ENCODE results near the gene MRPS6.

MRPS6 gene

DNA sequence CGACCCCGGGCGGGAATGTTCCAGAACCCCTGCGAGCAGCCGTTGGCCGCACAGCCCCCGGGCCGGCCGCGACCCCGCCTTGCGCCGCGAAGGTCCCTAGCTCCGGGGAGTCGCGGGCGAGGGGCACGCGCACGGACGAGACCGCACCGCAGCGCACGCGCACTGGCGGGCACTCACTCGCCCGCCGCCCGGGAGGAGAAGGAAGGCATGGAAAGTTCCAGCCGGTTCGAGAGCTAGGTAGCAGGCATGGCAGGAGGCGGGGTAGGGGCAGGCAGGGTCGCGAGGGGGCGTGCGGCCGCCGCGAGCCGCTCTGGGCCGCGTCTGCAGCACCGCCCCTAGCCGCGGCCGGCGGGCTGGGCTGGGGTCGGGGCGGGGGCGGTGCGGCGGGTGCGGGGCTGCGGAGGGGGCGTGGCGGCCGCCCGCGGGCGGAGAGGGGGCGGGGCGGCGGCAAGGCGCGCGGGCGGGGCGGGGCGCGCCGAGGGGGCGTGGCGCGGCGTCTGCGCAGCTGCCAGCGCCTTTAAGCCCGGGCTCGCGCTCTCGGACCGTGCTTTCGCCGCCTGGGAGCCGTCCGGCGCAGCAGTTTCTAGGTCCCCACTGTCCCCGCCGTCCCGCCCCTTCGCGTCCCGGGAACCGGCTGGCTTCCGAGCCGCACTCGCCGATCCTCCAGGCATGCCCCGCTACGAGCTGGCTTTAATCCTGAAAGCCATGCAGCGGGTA, at the start of gene MRPS6, which contains the start of gene SLC5A3:
MRPS6 (plus strand) TSS at position 547 of the 717 bp plus-strand sequence; CDS start at position 670, 123 bp downstream.
SLC5A3 (plus strand) TSS at position 547 of the 717 bp plus-strand sequence. CDS start 21,621 bp downstream, outside the sequence.
- peak; percentile 63 for DNase-seq

DNA sequence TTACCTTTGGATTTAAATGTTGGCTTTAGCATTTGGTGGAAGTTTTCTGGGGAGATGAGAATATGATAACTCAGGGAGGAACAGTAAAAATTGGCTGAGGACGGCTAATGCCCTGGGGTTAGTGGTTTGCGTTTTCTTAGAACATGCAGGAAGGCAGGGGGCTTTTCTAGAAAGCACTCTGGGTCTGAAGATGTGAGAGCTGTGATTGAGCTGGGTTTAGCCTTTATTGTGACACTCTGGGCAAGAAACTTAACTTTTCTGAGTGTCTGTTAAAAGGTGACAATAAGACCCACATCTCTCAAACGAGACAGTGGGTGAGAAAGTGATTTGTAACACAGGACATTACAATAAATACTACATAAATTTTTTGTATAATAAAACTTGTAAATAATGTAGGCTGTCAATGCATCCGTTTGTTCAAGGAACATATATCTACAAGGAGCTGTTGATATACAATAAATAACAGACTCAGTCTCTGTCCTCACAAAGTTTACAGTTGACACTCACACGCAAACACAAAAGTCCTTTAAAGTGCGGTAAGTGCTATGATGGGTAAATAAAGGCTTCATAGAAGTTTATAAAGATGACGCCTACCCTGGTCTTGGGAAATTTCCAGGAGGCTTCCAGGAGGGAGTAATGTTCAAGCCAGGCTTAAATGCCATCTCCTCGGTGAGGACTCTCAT, 49.5 kb upstream of the MRPS6 start:
- no peak for DNase-seq

DNA sequence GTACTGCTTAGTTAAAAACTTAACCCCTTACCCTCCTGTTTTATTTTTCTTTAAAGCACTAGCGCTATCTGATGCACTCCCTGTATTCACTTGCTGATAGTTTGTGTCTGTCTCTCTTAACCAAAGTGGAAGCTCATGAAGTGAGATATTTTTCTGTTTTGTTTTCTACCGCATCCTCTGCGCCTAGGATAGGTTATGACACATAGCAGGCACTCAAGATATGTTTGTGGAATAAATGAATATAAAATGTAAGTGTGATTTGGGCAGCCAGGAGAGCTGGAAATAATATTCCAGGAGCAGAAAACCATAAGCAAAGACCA, 49.0 kb upstream of the MRPS6 start:
- DNase-seq: no peak

DNA sequence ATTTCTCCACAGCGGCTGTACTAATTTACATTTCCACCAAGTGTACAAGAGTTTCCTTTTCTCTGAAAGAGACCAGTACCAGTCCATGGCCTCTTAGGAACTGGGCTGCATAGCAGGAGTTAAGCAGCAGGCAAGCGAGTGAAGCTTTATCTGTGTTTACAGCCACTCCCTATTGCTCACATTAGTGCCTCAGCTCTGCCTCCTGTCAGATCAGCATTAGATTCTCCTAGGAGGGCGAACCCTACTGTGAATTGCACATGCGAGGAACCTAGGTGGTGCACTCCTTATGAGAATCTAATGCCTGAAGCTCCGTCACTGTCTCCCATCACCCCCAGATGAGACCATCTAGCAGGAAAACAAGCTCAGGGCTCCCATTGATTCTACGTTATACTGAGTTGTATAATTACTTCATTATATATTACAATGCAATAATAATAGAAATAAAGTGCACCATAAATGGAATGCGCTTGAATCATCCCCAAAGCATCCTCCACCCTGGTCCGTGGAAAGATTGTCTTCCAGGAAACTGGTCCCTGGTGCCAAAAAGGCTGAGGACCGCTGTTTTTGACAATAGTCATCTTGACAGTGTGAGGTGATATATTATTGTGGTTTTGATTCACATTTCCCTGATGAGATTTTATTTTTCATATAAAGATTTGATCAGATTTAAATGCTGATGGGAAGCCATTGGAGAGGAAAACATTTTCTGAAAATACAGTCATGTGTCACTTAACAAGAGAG, 45.5 kb upstream of the MRPS6 start:
- no peak for DNase-seq

DNA sequence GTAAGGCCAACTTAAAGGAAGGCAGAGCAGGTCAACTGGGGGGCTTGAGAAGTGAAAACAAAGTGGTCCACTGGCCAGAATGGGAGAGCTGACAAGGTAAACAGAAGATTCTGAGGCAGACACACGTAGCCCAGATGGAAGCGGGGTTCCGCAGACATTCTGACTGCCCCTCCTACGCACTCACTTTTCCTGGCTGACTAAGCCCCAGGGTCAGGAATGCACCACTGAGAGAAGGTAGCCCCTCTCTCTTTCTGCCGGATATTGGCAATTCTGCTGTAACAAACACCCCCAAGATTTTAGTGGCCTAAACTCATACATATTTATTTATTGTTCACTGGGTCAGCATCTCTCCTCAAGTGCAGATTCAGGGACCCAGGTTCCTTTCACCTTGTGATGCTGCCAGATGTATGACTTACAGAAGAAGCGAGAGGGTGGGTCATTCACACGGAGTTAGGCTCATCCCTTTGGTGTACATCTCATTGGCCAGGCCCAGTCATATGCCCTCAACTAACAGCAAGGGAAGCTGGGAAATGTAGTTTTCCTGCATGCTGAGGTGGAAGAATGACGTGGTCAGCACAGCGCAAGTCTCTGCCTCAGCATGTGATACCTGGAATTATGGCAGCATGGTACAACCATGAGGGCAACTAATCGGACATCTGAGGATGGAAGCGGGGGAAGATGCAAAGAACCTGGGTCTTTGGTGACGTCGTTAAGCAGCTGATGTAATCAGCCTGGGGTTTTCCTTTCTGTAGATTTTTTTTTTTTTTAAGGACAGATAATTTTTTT, 43.4 kb upstream of the MRPS6 start:
- DNase-seq: no peak

DNA sequence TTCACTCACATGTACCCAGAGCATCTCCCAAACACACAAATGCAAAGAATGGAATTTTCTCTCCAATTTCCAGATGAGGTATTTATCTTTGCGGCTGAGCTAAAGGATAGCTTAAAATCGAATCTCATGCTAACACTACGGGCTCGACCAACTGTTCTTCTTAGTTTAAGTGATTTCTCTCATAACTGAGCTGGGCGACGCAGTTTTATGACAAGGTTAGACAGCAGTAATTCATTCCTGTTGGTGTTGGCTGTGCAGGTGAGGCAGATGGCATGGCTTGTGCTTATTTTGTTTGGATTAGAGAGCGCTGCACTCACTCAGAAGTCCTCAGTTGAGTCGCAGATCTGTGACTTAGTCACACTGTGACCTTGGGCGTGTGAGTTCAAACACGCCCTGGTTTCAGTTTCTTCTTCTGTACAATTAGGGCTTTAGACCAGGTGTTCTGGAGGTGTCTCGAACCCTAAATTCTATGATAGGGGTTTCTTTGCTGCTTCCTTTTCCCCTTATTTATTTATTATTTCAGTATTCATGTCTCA, 41.5 kb upstream of the MRPS6 start:
- DNase-seq: no peak

DNA sequence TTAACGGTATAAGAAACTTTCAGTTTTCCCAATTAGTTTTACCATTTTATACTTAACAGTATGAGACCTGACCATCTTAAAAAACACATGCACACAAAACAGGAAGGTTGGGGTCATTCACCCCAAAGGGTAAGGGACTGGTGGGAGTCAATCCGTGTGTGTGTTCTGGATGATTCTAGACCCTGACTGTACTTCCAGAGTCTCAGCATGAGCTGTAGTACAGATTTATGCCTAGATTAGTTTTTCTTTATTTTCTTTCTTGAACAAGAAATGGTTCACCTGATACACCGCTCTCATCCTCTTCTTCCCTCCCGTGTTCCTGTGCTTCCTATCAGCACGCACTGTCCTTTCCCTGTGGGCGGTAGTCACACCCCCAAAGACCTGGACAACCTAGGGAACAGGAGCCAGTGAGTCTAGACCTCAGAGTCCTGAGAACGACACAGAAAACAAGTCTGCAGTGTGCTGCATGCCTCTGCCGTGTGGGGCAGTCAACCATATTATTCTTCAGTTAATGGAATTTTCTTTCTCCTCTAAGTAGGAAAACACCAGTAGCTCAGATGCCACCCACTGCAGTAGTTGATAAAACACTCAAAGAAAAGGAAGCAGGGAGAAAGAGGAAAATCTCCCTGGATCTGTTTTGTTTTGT, 38.9 kb upstream of the MRPS6 start:
- DNase-seq: no peak

DNA sequence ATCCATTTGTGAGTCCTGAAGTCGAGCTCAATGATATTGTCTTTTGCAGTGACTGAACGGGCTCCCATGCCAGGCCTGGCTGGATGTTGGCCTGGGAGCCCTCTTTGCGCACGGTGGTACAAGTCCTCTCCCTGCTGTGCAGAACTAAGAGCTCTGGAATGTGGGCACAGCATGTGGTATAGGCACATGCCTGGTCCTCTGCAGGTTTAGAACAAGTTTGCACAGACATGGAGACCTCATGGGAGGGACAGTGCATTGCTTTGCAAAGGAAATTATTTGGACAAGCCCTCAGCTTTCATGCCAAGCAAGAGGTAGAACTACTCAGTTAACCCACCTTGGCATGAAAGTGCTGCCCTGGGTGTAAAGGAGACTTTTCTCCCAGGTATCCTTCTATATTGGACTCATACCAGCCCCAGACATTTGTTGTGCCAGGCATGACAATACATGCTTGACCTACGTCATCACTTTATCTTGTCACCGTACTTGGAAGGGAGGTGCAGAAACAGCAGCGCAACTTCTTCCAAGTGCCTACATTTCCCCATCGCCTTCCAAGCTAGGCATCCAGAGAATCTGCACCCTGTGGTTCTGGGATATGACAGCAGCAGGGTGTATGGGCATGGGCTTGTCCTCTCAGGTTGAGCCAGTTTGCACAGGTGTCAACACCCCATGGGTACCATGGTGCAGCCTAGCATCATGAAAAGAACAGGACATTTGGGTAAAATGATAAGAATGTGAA, 37.6 kb upstream of the MRPS6 start:
- no peak for DNase-seq

DNA sequence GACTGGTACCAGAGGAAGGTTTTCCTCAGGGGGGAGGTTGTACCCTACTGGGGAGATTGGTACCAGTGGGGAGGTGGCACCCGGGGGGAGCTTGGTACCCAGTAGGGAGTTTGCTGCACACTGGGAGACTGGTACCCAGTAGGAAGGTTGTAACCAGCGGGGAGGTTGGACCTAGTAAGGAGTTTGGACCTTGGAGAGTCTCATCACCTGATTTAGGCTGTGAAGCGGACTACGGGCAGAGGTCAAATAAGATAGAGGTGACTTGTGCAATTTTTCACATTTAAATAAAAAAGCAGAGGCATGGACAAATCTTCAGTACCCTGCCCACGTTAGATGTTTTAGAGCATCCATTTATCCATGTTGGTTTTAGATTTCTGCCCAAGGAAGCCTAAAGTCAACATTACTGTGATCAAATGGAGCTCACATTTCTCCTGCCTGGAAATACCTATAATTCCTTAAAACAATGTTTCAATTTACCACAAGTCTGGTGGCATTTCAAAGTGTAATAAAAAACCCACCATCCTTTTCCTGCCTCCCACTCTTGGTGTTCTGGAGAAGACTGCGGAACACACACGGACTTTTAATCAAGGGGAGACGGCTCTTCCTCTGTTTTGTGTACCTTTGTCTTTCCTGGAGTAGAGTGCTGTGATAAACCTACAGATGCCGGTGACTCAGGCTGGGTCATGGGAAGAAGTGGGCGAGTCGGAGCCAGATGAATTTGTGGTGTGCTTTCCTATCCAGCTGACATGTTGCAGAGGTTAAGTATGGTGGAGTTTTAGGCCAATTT, 36.2 kb upstream of the MRPS6 start:
- DNase-seq: no peak

DNA sequence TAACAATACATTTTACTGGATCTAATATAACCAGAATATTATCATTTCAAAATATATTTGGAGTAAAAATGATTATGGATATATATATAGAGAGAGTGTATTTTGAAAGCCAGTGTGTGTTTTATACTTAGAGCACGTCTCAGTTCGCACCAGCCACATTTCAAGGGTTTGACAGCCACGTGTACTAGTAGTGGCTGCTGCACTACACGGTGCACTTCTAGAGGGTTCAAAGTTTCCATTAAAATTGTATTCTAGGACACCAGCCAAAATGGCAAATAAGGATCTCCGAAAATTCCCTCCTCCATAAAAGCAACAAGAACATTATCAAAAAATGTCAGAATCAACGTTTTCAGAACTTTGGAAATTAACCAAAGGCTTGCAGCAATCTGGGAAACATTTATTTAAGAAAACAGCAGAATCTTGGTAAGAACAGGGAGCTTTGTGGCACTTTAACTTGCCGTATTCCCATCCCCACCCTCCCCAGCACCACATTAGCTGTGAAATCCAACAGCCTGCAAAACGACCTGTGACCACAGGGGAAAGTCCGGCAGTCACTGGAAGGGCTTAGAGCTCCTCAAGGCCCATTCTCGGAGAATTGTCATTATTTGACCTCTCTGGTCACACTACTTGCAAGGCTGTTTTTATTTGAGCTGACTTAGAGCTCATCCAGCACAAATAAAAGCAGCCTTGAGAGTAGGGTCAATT, 33.5 kb upstream of the MRPS6 start:
- no peak for DNase-seq

DNA sequence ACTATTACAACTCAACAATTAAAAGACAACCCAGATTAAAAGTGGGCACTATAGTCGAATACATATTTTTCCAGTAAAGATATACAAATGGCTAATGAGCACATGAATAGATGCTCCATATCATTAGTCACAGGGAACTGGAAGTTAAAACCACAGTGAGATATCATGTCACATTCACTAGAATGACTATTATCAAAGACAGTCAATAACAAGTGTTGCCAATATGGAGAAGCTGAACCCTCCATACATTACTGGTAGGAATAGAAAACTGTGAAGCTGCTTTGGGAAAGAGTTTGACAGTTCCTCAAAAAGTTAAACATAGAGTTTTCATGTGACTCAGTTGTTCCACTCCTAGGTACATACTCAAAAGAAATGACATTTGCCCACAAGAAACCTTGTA, 30.6 kb upstream of the MRPS6 start:
- no peak for DNase-seq

DNA sequence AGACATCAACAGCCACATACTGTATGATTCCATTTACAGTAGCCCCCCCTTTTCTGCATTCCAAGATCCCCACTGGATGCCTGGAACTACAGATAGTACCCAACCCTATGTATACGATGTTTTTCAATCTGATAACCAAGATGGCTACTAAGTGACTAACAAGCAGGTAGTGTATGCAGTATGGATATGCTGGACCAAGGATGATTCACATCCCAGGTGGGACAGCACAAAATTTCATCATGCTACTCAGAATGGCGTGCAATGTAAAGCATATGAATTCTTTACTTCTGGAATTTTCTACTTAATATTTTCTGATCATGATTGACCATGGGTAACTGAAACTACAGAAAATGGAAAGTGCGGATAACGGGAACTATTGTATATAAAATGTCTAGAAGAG, 30.0 kb upstream of the MRPS6 start:
- no peak for DNase-seq

DNA sequence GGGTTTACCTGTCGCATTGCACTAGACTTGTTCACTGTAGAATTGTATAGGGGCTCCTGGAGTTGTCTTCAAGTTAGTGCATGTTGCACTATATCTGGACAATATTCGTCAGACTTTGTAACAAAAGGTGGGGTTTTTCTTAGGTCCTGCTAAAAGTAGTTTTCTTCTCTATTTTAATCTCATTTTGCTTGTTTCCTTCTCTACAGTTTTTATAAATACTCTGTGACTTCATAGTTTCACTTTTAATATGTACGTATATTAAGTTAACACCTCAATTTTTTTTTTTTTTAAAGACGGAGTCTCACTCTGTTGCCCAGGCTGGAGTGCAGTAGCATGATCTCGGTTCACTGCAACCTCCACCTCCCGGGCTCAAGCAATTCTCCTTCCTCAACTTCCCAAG, 26.5 kb upstream of the MRPS6 start:
- no peak for DNase-seq

DNA sequence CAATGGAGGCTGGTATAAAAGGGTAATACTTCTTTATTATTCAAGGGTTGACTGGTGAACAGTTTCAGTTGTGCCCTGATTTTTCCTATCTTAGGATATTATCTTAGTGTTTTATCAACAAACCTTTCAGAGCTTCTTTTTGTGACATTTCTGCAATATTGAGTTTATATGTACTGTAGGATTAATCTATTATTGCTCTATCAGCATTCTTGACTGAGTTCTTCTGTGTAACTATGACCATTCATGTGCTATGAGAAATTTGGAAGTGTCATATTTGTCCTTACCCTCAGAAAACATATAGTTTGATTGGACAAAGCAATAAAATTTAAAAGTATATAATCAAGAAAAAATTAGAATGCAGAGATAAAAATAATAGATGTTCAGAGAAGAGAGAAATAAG, 25.5 kb upstream of the MRPS6 start:
- no peak for DNase-seq

DNA sequence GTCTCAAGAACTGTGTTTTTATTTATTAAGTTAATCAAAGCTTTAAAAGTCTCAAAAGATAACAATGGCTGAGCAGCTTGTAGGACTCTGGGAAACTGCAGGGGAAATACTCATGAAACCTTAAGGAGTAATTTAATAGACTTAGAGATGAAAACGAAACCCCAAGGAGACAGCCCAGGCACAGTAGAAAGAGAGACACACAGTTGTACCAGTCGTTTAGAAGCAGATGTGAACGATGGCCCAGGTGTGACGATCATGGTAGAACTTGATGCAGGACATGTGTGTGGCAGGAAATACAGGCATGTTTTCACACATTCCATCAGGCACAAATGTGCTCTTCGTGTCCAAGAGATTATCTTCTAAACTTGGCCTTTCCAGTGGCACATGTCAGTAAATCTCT, 21.2 kb upstream of the MRPS6 start:
- no peak for DNase-seq

DNA sequence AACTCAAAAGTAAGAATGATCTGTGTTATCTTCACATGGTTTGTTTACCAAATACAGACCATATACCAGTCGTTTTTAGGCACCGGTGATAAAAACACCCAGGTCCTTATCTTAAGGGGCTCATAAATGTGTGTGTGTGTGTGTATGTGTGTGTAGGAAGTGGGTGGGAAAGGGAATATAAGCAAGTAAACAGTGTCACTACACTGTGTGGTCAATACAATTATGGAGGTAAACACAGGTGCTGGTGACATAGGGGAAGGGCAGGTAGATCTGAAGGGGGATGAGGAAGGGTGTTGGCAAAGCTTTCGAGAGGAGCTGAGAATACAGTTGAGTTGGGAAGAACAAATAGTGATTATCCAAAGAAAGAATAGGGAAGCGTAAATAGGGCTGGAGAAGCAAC, 19.1 kb upstream of the MRPS6 start:
- no peak for DNase-seq

DNA sequence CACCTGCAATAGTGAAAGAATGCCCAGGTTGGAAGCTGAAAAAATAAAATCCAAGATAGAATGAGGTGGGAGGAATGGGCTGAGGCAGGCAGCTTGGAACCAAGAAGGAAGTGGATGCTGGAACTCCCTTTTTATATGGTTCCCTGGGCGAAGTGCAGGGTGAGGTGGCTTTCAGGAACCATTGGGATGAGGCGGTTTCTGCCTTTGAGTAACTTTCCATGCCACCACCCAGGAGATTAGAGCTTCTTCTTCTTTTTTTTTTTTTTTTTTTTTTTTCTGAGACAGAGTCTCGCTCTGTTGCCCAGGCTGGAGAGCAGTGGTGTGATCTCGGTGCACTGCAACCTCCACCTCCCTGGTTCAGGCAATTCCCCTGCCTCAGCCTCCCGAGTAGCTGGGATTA, 17.8 kb upstream of the MRPS6 start:
- no peak for DNase-seq

DNA sequence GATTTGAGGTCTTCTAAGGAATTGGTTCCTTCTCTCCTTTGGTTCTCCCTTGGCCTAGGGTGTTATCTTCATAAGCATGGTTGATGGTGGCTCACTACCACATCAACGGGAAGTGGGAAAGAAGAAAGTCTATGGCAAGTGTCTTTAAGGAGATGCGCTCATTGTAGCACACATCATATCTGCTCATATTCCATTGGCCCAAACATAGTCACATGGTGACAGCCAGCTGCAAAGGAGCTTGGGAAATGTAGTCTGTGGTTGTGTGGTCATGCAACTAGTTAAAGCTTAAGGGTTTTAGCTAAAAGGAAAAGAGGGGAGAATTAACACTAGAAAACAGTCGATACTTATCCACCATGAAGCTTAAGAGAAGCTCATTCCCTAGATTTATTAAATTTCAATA, 11.4 kb upstream of the MRPS6 start:
- no peak for DNase-seq

DNA sequence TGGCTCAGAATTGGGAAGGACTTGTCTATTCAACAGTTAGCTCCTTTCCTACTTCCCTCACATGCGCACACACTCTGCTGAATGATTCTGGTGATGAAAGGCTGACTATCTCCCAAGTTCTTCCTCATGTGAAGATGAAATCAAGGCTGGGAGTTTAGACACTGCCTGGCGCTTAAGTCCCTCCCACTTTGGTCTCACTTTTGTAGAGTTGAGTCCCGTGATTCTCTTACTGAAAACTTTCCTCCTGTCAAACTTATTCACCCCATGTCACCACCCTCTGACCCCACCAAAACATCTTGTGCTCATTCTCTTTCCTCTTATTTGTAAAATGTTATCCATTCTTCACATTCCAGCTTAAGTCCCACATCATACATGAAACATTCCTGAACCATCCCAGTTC, 8.4 kb upstream of the MRPS6 start:
- DNase-seq: no peak

DNA sequence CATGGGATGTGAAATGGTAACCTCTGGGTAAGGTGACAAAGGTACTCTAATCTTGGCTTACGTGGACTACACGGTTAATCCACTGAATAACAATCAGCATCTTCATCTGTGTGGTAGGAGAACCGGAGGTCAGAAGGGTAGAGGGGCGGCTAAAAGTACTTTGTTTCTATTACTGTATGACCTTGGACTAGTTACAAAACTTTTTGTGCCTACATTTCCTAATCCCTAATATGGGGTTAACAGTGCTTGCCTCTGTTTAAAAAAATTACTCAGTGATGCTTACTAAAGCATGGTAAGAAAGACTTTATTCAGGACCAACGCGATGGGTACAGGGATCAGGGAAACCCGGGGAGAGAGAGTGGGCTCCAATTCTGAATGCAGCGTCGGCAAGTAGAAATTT, 1.7 kb upstream of the MRPS6 start:
- no peak for DNase-seq

Measured in activated CD4-positive, alpha-beta T cell treated with anti-CD3 and anti-CD28 coated beads for 1 hour (primary cell).